Keratinocyte (primary cell): ENCODE data around the gene UMAD1.

Experiments
- CTCF ChIP-seq, 3 experiments: IDR thresholded peaks in 1 of 3; conservative IDR thresholded peaks in 1 of 3; optimal IDR thresholded peaks in 1 of 3; 2 replicates in 2 of 3; 3 replicates in 1 of 3; pipeline versions ENCODE3 to v1.5.1; 2011; ENCODE audit warnings: low read length in 3 of 3, mild to moderate bottlenecking in 3 of 3, moderate library complexity in 2 of 3, control low read depth in 1 of 3, inconsistent platforms in 1 of 3; ENCODE audit not compliant: insufficient read depth in 2 of 3; ENCODE audit errors: extremely low read depth in 1 of 3
- EZH2 ChIP-seq: IDR thresholded peaks from one replicate; pipeline ENCODE4 v1.6.1; 2012; ENCODE audit warnings: inconsistent platforms, mild to moderate bottlenecking, low read length, moderate library complexity

GRCh38 chr7:7795630-7796121 lies 155.1 kb downstream of the UMAD1 start:
- TF ChIP-seq CTCF (optimal IDR thresholded peaks at IDR 0.05 in 1 of 3, IDR thresholded peaks at IDR 0.05 in 1 of 3, conservative IDR thresholded peaks at IDR 0.05 in 1 of 3; ENCODE audit: extremely low read depth in 1 of 3, insufficient read depth in 2 of 3, low read length in 3 of 3) (no peak), EZH2 (no peak)
